ENCODE results near the gene LGMN.

DNA sequence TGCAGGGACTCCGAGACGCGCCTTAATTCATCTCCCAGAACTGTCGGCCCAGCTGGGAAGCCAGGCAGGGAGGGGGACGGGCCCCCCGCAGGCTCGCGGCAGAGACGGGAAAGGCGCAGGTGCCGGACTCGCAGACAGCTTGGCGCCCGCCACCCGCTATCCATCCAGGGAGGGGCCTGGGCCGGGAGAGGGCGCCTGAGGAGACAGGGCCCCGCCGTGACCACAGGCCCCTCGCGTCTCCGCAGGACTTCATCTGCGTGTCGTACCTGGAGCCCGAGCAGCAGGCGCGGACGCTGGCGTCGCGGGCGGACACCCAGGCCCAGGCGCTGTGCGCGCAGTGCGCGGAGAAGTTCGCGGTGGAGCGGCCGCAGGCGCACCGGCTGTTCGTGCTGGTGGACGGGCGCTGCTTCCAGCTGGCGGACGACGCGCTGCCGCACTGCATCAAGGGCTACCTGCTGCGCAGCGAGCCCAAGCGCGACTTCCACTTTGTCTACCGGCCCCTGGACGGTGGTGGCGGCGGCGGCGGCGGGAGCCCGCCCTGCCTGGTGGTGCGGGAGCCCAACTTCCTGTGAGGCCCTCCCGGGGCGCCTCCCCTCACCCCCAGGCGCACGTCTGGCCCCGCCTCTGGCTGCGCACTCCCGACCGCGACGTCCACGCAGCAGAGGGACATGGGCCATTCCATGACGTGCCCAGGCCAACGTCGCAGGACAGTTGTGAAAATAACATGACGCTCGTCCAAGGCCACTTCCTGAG lies 60.6 kb downstream of the LGMN start:
- TF ChIP-seq, protein P1, sequence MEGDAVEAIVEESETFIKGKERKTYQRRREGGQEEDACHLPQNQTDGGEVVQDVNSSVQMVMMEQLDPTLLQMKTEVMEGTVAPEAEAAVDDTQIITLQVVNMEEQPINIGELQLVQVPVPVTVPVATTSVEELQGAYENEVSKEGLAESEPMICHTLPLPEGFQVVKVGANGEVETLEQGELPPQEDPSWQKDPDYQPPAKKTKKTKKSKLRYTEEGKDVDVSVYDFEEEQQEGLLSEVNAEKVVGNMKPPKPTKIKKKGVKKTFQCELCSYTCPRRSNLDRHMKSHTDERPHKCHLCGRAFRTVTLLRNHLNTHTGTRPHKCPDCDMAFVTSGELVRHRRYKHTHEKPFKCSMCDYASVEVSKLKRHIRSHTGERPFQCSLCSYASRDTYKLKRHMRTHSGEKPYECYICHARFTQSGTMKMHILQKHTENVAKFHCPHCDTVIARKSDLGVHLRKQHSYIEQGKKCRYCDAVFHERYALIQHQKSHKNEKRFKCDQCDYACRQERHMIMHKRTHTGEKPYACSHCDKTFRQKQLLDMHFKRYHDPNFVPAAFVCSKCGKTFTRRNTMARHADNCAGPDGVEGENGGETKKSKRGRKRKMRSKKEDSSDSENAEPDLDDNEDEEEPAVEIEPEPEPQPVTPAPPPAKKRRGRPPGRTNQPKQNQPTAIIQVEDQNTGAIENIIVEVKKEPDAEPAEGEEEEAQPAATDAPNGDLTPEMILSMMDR (conservative IDR thresholded peaks at IDR 0.05; ENCODE audit: low read depth in 2 of 2) = no peak
- TF ChIP-seq, protein P2, sequence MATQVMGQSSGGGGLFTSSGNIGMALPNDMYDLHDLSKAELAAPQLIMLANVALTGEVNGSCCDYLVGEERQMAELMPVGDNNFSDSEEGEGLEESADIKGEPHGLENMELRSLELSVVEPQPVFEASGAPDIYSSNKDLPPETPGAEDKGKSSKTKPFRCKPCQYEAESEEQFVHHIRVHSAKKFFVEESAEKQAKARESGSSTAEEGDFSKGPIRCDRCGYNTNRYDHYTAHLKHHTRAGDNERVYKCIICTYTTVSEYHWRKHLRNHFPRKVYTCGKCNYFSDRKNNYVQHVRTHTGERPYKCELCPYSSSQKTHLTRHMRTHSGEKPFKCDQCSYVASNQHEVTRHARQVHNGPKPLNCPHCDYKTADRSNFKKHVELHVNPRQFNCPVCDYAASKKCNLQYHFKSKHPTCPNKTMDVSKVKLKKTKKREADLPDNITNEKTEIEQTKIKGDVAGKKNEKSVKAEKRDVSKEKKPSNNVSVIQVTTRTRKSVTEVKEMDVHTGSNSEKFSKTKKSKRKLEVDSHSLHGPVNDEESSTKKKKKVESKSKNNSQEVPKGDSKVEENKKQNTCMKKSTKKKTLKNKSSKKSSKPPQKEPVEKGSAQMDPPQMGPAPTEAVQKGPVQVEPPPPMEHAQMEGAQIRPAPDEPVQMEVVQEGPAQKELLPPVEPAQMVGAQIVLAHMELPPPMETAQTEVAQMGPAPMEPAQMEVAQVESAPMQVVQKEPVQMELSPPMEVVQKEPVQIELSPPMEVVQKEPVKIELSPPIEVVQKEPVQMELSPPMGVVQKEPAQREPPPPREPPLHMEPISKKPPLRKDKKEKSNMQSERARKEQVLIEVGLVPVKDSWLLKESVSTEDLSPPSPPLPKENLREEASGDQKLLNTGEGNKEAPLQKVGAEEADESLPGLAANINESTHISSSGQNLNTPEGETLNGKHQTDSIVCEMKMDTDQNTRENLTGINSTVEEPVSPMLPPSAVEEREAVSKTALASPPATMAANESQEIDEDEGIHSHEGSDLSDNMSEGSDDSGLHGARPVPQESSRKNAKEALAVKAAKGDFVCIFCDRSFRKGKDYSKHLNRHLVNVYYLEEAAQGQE (IDR thresholded peaks at IDR 0.05; ENCODE audit: unreplicated experiment) = no peak
- TF ChIP-seq, protein P3, sequence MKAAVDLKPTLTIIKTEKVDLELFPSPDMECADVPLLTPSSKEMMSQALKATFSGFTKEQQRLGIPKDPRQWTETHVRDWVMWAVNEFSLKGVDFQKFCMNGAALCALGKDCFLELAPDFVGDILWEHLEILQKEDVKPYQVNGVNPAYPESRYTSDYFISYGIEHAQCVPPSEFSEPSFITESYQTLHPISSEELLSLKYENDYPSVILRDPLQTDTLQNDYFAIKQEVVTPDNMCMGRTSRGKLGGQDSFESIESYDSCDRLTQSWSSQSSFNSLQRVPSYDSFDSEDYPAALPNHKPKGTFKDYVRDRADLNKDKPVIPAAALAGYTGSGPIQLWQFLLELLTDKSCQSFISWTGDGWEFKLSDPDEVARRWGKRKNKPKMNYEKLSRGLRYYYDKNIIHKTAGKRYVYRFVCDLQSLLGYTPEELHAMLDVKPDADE (IDR thresholded peaks at IDR 0.05) = no peak
- TF ChIP-seq STAT1 (IDR thresholded peaks at IDR 0.05; ENCODE audit: unreplicated experiment) = no peak
- no peak for TF ChIP-seq POLR2AphosphoS5 (IDR thresholded peaks at IDR 0.05; ENCODE audit: low read depth)
- no peak for TF ChIP-seq EZH2phosphoT487 (IDR thresholded peaks at IDR 0.05; ENCODE audit: unreplicated experiment)
- TF ChIP-seq CREB1 (CRISPR knock-in tag; IDR thresholded peaks at IDR 0.05; ENCODE audit: low read depth) = no peak
- TF ChIP-seq ZNF331 (CRISPR knock-in tag; IDR thresholded peaks at IDR 0.05; ENCODE audit: low read depth) = no peak

All from GM23338 (cell line).